HEK293T (cell line): ENCODE data around the gene TMC5.

Source experiments
- BHLHE40 ChIP-seq: fragments of 450-650 bp; IDR thresholded peaks from 2 replicates; pipeline ENCODE4 v1.6.1; 2016; ENCODE audit warnings: mild to moderate bottlenecking, moderate library complexity, borderline replicate concordance
- CTBP1 ChIP-seq: fragments of 450-650 bp; IDR thresholded peaks from 2 replicates; pipeline ENCODE4 v1.6.1; 2016; ENCODE audit warnings: borderline replicate concordance
- ELF4 ChIP-seq: fragments of 450-650 bp; IDR thresholded peaks from 2 replicates; pipeline ENCODE4 v1.6.1; 2017; ENCODE audit warnings: antibody characterized with exemption
- FOXA1 ChIP-seq: fragments of 450-650 bp; IDR thresholded peaks from 2 replicates; pipeline ENCODE4 v1.6.1; 2016; ENCODE audit warnings: mild to moderate bottlenecking
- FOXK2 ChIP-seq: fragments of 450-650 bp; IDR thresholded peaks from 2 replicates; pipeline ENCODE4 v1.6.1; 2016; ENCODE audit warnings: mild to moderate bottlenecking
- FOXM1 ChIP-seq: fragments of 450-650 bp; IDR thresholded peaks from 2 replicates; pipeline ENCODE4 v1.6.1; 2017; ENCODE audit warnings: mild to moderate bottlenecking, borderline replicate concordance
- HDGF ChIP-seq: fragments of 450-650 bp; IDR thresholded peaks from 2 replicates; pipeline ENCODE4 v1.6.1; 2017; ENCODE audit warnings: antibody characterized with exemption, borderline replicate concordance
- PKNOX1 ChIP-seq: fragments of 450-650 bp; IDR thresholded peaks from 2 replicates; pipeline ENCODE4 v1.6.1; 2016
- SP1 ChIP-seq: fragments of 450-650 bp; IDR thresholded peaks from 2 replicates; pipeline ENCODE4 v1.6.1; 2017
- SUZ12 ChIP-seq: fragments of 450-650 bp; IDR thresholded peaks from 2 replicates; pipeline ENCODE4 v1.6.1; 2016; ENCODE audit warnings: mild to moderate bottlenecking

GRCh38 chr16:19482291-19482690 is 64.6 kb downstream of the TMC5 start:
- no peak for TF ChIP-seq HDGF
- TF ChIP-seq PKNOX1 = no peak
- TF ChIP-seq FOXK2 = no peak
- TF ChIP-seq SP1 = no peak
- no peak for TF ChIP-seq SUZ12
- TF ChIP-seq CTBP1 = no peak
- TF ChIP-seq ELF4 = no peak
- TF ChIP-seq BHLHE40 = no peak
- TF ChIP-seq FOXM1 = no peak
- no peak for TF ChIP-seq FOXA1
